DND-41 (cell line): ENCODE results near the gene PTPRD.
A peak's percentile ranks its signal among the peaks of the same experiment; 100 is the strongest.

Experiments
- ATAC-seq: fragments of 200-7000 bp; cut with Tn5 transposase; 3 replicates; pipeline ENCODE4 v1.9.1; 2021; ENCODE audit warnings: low read depth; ENCODE audit not compliant: insufficient read depth
- DNase-seq: peaks from one replicate; pipeline ENCODE4 v3.0.0-alpha.2; 2020
- H2AFZ ChIP-seq: 2 replicates; pipeline ENCODE4 v1.6.0; 2012; ENCODE audit warnings: low read depth, low read length
- H3K27ac ChIP-seq: 2 replicates; pipeline ENCODE4 v1.5.1; 2012; ENCODE audit warnings: low read length, inconsistent platforms
- H3K27me3 ChIP-seq: fragments of 200-600 bp; sonication (generic); 2 replicates; pipeline ENCODE4 v1.6.0; 2012; ENCODE audit warnings: low read length, mild to moderate bottlenecking, inconsistent platforms; ENCODE audit not compliant: insufficient read depth, poor library complexity
- H3K36me3 ChIP-seq: 2 replicates; pipeline ENCODE4 v1.5.1; 2012; ENCODE audit warnings: low read length, inconsistent platforms; ENCODE audit not compliant: insufficient read depth
- H3K4me1 ChIP-seq: 2 replicates; pipeline ENCODE4 v1.5.1; 2012; ENCODE audit warnings: mild to moderate bottlenecking, low read length; ENCODE audit not compliant: insufficient read depth
- H3K4me2 ChIP-seq: 2 replicates; pipeline ENCODE4 v1.6.0; 2012; ENCODE audit warnings: mild to moderate bottlenecking, moderate library complexity, low read length, inconsistent platforms; ENCODE audit not compliant: insufficient read depth
- H3K4me3 ChIP-seq, 2 experiments: fragments of 200-600 bp in 1 of 2; shearing (Covaris generic) in 1 of 2; 2 replicates each; pipeline ENCODE4 v1.5.1; 2012 to 2016; ENCODE audit warnings: inconsistent platforms in 2 of 2, low read length in 2 of 2, mild to moderate bottlenecking in 2 of 2, low read depth in 1 of 2, moderate library complexity in 1 of 2
- H3K79me2 ChIP-seq: 2 replicates; pipeline ENCODE4 v1.6.0; 2012; ENCODE audit warnings: low read length, inconsistent platforms; ENCODE audit not compliant: insufficient read depth
- H3K9ac ChIP-seq: 2 replicates; pipeline ENCODE4 v1.6.0; 2012; ENCODE audit warnings: low read depth, mild to moderate bottlenecking, inconsistent platforms, low read length, moderate library complexity
- H3K9me3 ChIP-seq: 2 replicates; pipeline ENCODE4 v1.5.1; 2012; ENCODE audit warnings: low read length, moderate library complexity, mild to moderate bottlenecking, inconsistent platforms; ENCODE audit not compliant: insufficient read depth, severe bottlenecking
- H4K20me1 ChIP-seq: 2 replicates; pipeline ENCODE4 v1.6.0; 2012; ENCODE audit warnings: low read length; ENCODE audit not compliant: insufficient read depth
- EZH2 ChIP-seq: IDR thresholded peaks from 3 replicates; pipeline ENCODE4 v1.6.1; 2012; ENCODE audit warnings: borderline replicate concordance, low read depth, mild to moderate bottlenecking, moderate library complexity, low read length, inconsistent platforms; ENCODE audit not compliant: severe bottlenecking
- TF ChIP-seq, protein P1 (sequence below): IDR thresholded peaks from 2 replicates; pipeline ENCODE4 v1.5.1; 2012; ENCODE audit warnings: borderline replicate concordance, low read length, moderate library complexity, mild to moderate bottlenecking; ENCODE audit not compliant: poor library complexity, severe bottlenecking; ENCODE audit errors: extremely low read depth

The PTPRD gene

GRCh38 chr9:8371686-8372085 is 2241.1 kb downstream of the PTPRD start:
- Histone ChIP-seq H3K36me3 (no peaks in the 10 kb centered on the region; the same call in 1 of the 2 replicates), H3K4me2 (no peak overlapping the region), H3K4me3 (no peak overlapping the region), H4K20me1 (no peaks in the 10 kb centered on the region), H3K79me2 (no peaks in the 10 kb centered on the region), H3K9ac (no peak overlapping the region), H3K9me3 (no peaks in the 10 kb centered on the region), H2AFZ (no peak overlapping the region), H3K27ac (no peak overlapping the region), H3K27me3 (no peaks in the 10 kb centered on the region), H3K4me1 (peaks cover 5% of the 10 kb centered on the region)
- no peak for DNase-seq
- no peak for ATAC-seq
- TF ChIP-seq, protein P1, sequence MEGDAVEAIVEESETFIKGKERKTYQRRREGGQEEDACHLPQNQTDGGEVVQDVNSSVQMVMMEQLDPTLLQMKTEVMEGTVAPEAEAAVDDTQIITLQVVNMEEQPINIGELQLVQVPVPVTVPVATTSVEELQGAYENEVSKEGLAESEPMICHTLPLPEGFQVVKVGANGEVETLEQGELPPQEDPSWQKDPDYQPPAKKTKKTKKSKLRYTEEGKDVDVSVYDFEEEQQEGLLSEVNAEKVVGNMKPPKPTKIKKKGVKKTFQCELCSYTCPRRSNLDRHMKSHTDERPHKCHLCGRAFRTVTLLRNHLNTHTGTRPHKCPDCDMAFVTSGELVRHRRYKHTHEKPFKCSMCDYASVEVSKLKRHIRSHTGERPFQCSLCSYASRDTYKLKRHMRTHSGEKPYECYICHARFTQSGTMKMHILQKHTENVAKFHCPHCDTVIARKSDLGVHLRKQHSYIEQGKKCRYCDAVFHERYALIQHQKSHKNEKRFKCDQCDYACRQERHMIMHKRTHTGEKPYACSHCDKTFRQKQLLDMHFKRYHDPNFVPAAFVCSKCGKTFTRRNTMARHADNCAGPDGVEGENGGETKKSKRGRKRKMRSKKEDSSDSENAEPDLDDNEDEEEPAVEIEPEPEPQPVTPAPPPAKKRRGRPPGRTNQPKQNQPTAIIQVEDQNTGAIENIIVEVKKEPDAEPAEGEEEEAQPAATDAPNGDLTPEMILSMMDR: no peak
- TF ChIP-seq EZH2: no peak

- Histone ChIP-seq H3K9ac (peak overlapping the region; percentile 30; the same call in 1 of the 2 replicates), H3K36me3 (no peaks in the 10 kb centered on the region), H2AFZ (no peak overlapping the region), H3K79me2 (no peaks in the 10 kb centered on the region), H3K27me3 (no peaks in the 10 kb centered on the region), H3K4me1 (peaks cover 29% of the 10 kb centered on the region), H3K9me3 (no peaks in the 10 kb centered on the region), H3K4me2 (peak overlapping the region; percentile 21; the same call in 1 of the 2 replicates), H4K20me1 (no peaks in the 10 kb centered on the region), H3K4me3 (peak overlapping the region in 1 of 2 experiments; percentile 30; a peak in 1 of 4 replicates), H3K27ac (peak overlapping the region; percentile 56)
- TF ChIP-seq EZH2: no peak
- TF ChIP-seq, protein P1: peak; percentile 26
- ATAC-seq (peak; percentile 53; the same call in 2 of the 3 replicates), DNase-seq (no peak)
Measured at GRCh38 chr9:8366161-8366926, 2246.5 kb downstream of the PTPRD start.

DNA sequence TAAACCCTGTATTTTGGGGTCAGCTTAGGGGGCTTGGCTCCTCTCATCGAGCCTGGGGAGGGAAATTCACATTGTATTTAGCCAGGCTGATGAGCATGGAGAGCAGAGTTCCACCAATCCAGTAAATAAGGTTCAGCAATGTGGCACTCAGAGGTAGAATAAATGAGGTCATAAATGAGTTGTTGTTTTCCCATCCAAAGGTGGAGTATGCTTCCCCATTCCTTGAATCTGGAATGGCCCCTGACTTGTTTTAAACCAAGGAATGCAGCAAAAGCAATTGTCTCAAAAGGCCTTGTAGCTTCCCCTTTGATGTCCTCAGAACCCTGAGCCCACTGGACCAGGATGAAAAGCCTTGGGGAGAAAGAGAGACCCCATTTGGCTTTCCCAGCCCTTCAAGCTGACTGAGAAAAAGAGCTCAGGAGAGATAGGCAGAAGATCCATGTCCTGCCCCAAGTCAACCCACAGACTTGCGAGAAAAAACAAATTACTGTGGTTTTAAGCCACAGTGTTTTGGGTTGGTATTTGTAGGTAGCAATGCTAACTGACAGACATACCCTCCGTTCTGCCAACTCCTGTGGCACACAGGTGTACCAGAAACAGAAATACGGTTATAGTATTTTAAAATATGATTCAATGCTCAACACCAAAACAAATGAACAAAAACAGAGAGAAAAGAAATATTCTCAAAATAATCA is 2247.2 kb downstream of the PTPRD start:
- Histone ChIP-seq H2AFZ (no peak overlapping the region), H3K36me3 (no peaks in the 10 kb centered on the region), H3K9me3 (no peaks in the 10 kb centered on the region), H3K4me3 (no peak overlapping the region), H4K20me1 (no peaks in the 10 kb centered on the region), H3K9ac (no peak overlapping the region), H3K27me3 (no peaks in the 10 kb centered on the region), H3K4me2 (peak overlapping the region; percentile 21; the same call in 1 of the 2 replicates), H3K4me1 (peaks cover 29% of the 10 kb centered on the region), H3K27ac (peak overlapping the region; percentile 56), H3K79me2 (no peaks in the 10 kb centered on the region)
- peak; percentile 35 for DNase-seq
- TF ChIP-seq EZH2: no peak
- TF ChIP-seq, protein P1: no peak
- peak; percentile 86 for ATAC-seq
